ENCODE results near the gene ITCH. TPM values are rescaled to one million over a fixed set of nuclear protein-coding genes. Genes with fewer than 3 reads are reported as not detected.

Gene ITCH
- total RNA-seq, 3 donors from 2014 or later, result 56.6 to 72.3 (median 60.6) TPM

DNA sequence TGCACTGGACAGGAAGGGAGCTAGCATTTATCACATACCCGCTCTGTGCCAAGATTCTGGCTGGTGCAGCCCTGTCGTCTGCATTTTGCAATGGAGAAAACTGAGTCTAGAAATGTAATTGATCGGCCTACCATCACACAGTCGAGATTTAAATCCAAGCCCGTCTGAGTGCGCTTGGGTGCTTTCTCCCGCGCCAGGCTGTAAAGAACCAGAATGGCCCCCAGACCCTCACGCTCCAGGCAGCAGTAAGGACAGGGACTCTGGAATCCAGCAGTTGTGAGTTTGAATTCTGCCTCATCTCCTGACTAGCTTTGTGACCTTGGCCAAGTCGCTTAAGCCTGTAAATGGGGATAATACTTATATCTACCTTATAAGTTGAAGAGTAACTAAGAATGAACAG, 163.9 kb downstream of the ITCH start:
- TF ChIP-seq POLR2A (IDR thresholded peaks at IDR 0.05) (no peak), POLR2AphosphoS5 (IDR thresholded peaks at IDR 0.05) (no peak), CTCF (IDR thresholded peaks at IDR 0.05) (no peak)
- DNase-seq (ENCODE audit: low spot score in 2 of 2), result no peak
- no peaks in the 10 kb centered on the region for H3K36me3 ChIP-seq
- peak overlapping the region; percentile 94 to 96 for H3K27ac ChIP-seq
- peaks cover 8 to 37% of the 10 kb centered on the region in 2 donors for H3K4me1 ChIP-seq
- intact Hi-C loops (cut with DNase I; ENCODE audit: low total_unique reads), result no loop called here
- no peaks in the 10 kb centered on the region for H3K27me3 ChIP-seq
- H3K4me3 ChIP-seq, result no peak overlapping the region
- no peaks in the 10 kb centered on the region for H3K9me3 ChIP-seq

GRCh38 chr20:34528921-34529297, 165.8 kb downstream of the ITCH start:
- TF ChIP-seq CTCF (IDR thresholded peaks at IDR 0.05), result peak in 1 of 3 donors; percentile 19
- TF ChIP-seq POLR2A (IDR thresholded peaks at IDR 0.05), result no peak
- intact Hi-C loops (cut with DNase I; ENCODE audit: low total_unique reads), result no loop called here
- DNase-seq (ENCODE audit: low spot score in 2 of 2), result peak; percentile 68 to 70
- no peaks in the 10 kb centered on the region for H3K36me3 ChIP-seq
- no peaks in the 10 kb centered on the region for H3K27me3 ChIP-seq
- peak overlapping the region; percentile 41 to 44 for H3K27ac ChIP-seq
- peaks cover 8 to 26% of the 10 kb centered on the region in 2 donors for H3K4me1 ChIP-seq
- no peaks in the 10 kb centered on the region for H3K9me3 ChIP-seq
- no peak overlapping the region for H3K4me3 ChIP-seq

- H3K27ac ChIP-seq, result peak overlapping the region in 1 of 2 donors; percentile 41
- H3K9me3 ChIP-seq, result no peaks in the 10 kb centered on the region
- TF ChIP-seq CTCF (IDR thresholded peaks at IDR 0.05) (no peak), POLR2A (IDR thresholded peaks at IDR 0.05) (no peak), POLR2AphosphoS5 (IDR thresholded peaks at IDR 0.05) (no peak)
- H3K36me3 ChIP-seq, result no peaks in the 10 kb centered on the region
- H3K4me3 ChIP-seq, result no peak overlapping the region
- no peaks in the 10 kb centered on the region for H3K27me3 ChIP-seq
- DNase-seq (ENCODE audit: low spot score in 2 of 2), result no peak
- peaks cover 8 to 20% of the 10 kb centered on the region in 2 donors for H3K4me1 ChIP-seq
- intact Hi-C loops (cut with DNase I; ENCODE audit: low total_unique reads), result loop anchor here (10.0 kb wide), 1 partner anchor 175 kb away; the partner anchor contains the start of gene TP53INP2
Measured at GRCh38 chr20:34529742-34530141, 166.7 kb downstream of the ITCH start.

GRCh38 chr20:34530342-34530741, 167.3 kb downstream of the ITCH start:
- Histone ChIP-seq H3K4me1 (peaks cover 7 to 18% of the 10 kb centered on the region in 2 donors), H3K27me3 (no peaks in the 10 kb centered on the region), H3K4me3 (no peak overlapping the region), H3K27ac (no peak overlapping the region), H3K9me3 (no peaks in the 10 kb centered on the region), H3K36me3 (no peaks in the 10 kb centered on the region)
- intact Hi-C loops (cut with DNase I; ENCODE audit: low total_unique reads), result loop anchor here (10.0 kb wide), 1 partner anchor 174 kb away; the partner anchor contains the start of gene TP53INP2
- no peak for DNase-seq (ENCODE audit: low spot score in 2 of 2)
- no peak for TF ChIP-seq POLR2AphosphoS5 (IDR thresholded peaks at IDR 0.05)
- TF ChIP-seq POLR2A (IDR thresholded peaks at IDR 0.05), result no peak
- no peak for TF ChIP-seq CTCF (IDR thresholded peaks at IDR 0.05)

GRCh38 chr20:34531608-34532265, 168.7 kb downstream of the ITCH start:
- TF ChIP-seq POLR2A (IDR thresholded peaks at IDR 0.05) (no peak), POLR2AphosphoS5 (IDR thresholded peaks at IDR 0.05) (no peak), CTCF (IDR thresholded peaks at IDR 0.05) (no peak)
- Histone ChIP-seq H3K9me3 (no peaks in the 10 kb centered on the region), H3K27ac (no peak overlapping the region), H3K27me3 (no peaks in the 10 kb centered on the region), H3K4me3 (no peak overlapping the region), H3K4me1 (peaks cover 0 to 5% of the 10 kb centered on the region in 2 donors), H3K36me3 (no peaks in the 10 kb centered on the region)
- DNase-seq (ENCODE audit: low spot score in 2 of 2), result no peak
- intact Hi-C loops (cut with DNase I; ENCODE audit: low total_unique reads), result loop anchor here (10.0 kb wide), 1 partner anchor 173 kb away; the partner anchor contains the start of gene TP53INP2
